IMR-90 (cell line): Measurements from ENCODE around the gene GBF1.
"Not testable (repeated sequence)": the region's sequence is repeated elsewhere in the genome, so short reads cannot be mapped to it uniquely, and the experiment has no call there.

Experiments used
- BHLHE40 ChIP-seq: fragments of 150-350 bp; IDR thresholded peaks from 2 replicates; pipeline ENCODE4 v1.6.1; 2016; ENCODE audit warnings: mild to moderate bottlenecking, low read depth, low read length
- CEBPB ChIP-seq: IDR thresholded peaks from 2 replicates; pipeline ENCODE4 v1.6.1; 2012; ENCODE audit warnings: low read depth, low read length, improper control_type of control experiment
- CHD1 ChIP-seq: IDR thresholded peaks from 2 replicates; pipeline ENCODE4 v1.6.1; 2012; ENCODE audit warnings: low read depth, low read length, improper control_type of control experiment
- CTCF ChIP-seq: conservative IDR thresholded peaks from 2 replicates; pipeline ENCODE4 v1.5.1; 2012; ENCODE audit warnings: mild to moderate bottlenecking, low read depth, low read length, improper control_type of control experiment
- ELK1 ChIP-seq: fragments of 150-350 bp; IDR thresholded peaks from 2 replicates; pipeline ENCODE4 v1.6.1; 2016; ENCODE audit warnings: low read depth, mild to moderate bottlenecking, low read length, moderate library complexity, borderline replicate concordance
- FOS ChIP-seq: fragments of 150-350 bp; IDR thresholded peaks from 2 replicates; pipeline ENCODE4 v1.6.1; 2016; ENCODE audit warnings: low read depth, low read length
- MAFK ChIP-seq: IDR thresholded peaks from 2 replicates; pipeline ENCODE4 v1.6.1; 2012; ENCODE audit warnings: low read depth, low read length, improper control_type of control experiment
- MAZ ChIP-seq: IDR thresholded peaks from 2 replicates; pipeline ENCODE4 v1.6.1; 2012; ENCODE audit warnings: low read depth, mild to moderate bottlenecking, low read length, improper control_type of control experiment, moderate library complexity, borderline replicate concordance
- MXI1 ChIP-seq: IDR thresholded peaks from 2 replicates; pipeline ENCODE4 v1.6.1; 2012; ENCODE audit warnings: low read depth, mild to moderate bottlenecking, low read length, moderate library complexity, borderline replicate concordance
- NFE2L2 ChIP-seq: fragments of 150-350 bp; IDR thresholded peaks from 2 replicates; pipeline ENCODE4 v1.6.1; 2016; ENCODE audit warnings: low read depth, mild to moderate bottlenecking, low read length
- POLR2A ChIP-seq: IDR thresholded peaks from 2 replicates; pipeline ENCODE4 v1.6.1; 2012; ENCODE audit warnings: mild to moderate bottlenecking, low read depth, low read length
- RAD21 ChIP-seq: IDR thresholded peaks from 2 replicates; pipeline ENCODE4 v1.6.1; 2012; ENCODE audit warnings: low read length, improper control_type of control experiment
- SMC3 ChIP-seq: fragments of 150-350 bp; IDR thresholded peaks from 2 replicates; pipeline ENCODE4 v1.6.1; 2016; ENCODE audit warnings: low read depth, mild to moderate bottlenecking, antibody characterized with exemption, low read length, moderate library complexity
- TF ChIP-seq, protein P1 (sequence below): fragments of 150-350 bp; IDR thresholded peaks from 2 replicates; pipeline ENCODE4 v1.6.1; 2017; ENCODE audit warnings: mild to moderate bottlenecking, antibody characterized with exemption, low read length, low read depth

GRCh38 chr10:102308318-102308717 lies 63.0 kb downstream of the GBF1 start:
- not testable (repeated sequence) for TF ChIP-seq CTCF, POLR2A, CEBPB, MXI1, MAZ, ELK1, FOS, NFE2L2, RAD21, CHD1, SMC3, MAFK, BHLHE40
- TF ChIP-seq, protein P1, sequence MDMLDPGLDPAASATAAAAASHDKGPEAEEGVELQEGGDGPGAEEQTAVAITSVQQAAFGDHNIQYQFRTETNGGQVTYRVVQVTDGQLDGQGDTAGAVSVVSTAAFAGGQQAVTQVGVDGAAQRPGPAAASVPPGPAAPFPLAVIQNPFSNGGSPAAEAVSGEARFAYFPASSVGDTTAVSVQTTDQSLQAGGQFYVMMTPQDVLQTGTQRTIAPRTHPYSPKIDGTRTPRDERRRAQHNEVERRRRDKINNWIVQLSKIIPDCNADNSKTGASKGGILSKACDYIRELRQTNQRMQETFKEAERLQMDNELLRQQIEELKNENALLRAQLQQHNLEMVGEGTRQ, result not testable (repeated sequence)
